ENCODE data around the gene CABYR.

CABYR gene

DNA sequence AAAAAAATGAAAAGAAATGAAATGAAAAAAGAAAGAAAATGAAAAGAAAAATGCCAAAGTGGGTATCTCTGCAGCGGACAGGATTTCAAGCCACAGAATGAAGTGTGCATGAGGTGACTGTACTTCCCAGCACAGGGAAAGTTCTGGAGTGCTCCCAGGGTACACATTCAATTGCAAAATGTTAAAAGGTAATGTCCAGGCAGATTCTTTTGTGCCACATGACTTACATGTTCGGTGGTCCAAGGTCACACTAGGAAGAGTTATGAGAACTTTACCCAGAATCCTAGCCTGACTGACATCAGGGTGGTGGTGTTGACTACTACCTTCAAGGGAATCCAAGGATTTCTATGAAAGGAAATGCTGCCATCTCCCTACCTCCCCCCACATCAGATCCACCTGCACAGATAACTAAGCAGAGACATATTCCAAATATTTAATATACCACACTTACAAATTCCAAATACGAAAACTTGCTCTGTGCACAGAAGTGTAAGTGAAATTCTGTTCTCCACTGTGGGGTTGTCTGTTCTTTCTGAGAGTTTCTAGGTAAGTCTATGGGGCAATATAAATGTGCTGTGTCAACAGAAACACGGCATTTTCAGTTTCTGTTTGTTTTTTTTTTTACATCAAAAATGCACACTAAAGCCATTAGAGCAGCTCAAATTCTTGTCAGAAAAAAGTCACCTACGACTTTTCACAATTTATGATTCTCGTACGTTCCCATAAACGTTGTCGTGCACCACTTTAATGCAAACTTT, 56.6 kb downstream of the CABYR start:
- no peak for DNase-seq

DNA sequence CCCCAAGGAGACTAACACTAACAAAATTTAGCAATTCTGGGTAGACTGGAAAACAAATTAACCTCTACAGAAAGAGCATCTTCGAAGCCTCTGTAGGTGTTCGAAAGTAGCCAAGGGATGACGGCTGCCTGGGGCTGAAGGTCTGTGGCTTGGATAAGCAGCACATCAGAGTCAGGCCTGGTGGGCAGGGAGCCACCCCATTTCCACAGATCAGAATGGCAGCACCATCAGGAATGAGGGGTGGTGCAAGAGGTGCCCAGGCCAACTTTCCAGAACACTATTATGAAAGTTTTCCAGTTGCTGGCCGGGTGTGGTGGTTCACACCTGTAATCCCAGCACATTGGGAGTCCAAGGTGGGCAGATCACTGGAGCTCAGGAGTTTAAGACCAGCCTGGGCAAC, 57.9 kb downstream of the CABYR start:
- no peak for DNase-seq

DNA sequence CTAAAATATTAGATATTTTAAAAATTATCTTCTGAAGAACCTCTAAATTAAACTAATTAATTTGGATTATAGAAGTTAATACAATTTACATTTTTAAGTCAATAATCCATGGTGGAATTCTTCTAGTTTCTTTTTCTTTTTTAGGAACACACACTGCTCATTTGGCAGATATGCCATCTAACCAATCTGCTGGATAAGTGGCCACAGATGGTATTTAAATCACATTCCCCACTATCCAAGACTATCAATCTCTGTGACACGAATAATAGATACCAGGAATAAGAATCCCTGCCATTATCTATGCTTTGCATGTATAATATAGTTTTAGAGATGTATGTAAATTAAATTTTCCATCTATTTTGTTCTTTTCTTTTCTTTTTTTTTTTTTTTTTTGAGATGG, 58.5 kb downstream of the CABYR start:
- no peak for DNase-seq

DNA sequence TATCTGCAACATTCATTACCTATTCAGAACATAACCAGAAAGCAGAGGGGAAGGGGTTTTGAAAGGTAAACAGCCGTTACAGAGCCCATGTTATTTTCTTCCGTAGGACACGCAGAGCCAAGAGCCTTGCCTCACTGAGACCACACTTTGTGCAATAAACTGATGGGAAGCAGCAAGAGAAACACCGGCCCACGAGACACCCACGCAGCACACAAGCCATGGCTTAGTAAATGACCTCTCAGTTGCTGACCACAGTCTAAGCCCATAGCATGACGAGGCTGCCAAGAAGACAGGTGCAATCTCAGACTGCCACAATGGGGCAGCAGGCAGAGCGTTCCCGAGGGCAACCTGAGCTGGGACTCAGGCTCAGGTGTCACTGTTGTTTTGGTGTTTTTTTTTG, 59.6 kb downstream of the CABYR start:
- DNase-seq: no peak

DNA sequence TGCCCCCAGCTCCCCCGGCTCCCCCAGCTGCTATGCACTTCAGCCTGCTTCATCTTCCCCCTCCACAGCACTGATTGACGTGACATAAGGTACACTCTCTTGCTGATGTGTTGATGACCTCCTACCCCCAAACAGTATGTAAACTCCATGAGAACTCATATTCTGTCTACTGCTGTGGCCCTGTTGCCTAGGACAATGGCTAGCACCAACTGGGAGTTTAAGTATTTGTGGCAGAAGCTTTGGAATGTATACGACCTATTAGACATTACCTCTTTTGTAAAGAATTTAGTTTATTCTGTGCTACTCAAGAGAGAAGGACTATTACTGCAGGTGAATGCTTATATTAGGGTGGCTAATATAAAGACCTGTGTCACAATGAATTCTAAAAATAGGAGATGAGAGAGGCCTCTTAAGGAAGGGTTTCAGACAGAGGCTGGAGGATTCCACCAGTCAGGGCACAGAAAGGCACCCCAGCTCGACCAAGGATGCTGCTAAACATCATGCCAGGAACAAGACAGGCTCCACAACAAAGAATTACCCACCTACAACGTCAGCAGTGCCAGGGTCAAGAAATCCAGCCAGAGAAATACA, 60.6 kb downstream of the CABYR start:
- DNase-seq: no peak

DNA sequence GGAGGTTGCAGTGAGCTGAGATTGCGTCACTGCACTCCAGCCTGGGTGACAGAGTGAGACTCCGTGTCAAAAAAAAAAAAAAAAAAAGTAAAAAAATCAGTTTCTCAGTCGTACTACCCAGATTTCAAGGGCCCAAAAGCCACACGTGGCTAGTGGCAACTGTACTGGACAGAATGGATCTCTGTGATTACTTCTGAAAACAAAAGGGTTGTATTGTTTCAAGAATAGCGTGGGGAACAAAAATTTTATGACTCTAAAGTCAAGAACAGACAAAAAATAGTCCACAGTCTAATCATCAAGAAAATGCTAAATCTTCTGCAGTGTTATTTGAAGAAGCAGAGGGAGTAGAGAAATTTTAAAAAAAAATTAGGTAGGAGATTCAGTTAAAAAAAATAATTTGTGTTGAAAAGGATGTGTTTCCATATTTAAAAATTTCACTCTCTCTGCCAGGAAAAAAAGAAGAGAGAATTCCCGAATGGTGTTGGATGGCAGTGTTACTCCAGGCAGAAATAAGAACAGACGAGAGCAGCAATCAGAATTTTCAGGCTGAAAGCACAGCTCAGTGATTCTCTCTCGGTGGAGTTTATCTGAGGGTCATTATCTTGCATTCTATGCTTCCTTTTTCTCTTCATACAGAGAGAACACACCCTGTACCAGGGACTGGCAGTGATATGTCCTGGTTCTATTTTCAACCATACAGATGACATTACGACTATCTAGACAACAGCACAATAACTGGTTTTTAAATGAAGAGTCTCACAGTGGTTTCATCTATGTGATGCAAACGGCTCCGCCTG, 61.8 kb downstream of the CABYR start:
- no peak for DNase-seq

DNA sequence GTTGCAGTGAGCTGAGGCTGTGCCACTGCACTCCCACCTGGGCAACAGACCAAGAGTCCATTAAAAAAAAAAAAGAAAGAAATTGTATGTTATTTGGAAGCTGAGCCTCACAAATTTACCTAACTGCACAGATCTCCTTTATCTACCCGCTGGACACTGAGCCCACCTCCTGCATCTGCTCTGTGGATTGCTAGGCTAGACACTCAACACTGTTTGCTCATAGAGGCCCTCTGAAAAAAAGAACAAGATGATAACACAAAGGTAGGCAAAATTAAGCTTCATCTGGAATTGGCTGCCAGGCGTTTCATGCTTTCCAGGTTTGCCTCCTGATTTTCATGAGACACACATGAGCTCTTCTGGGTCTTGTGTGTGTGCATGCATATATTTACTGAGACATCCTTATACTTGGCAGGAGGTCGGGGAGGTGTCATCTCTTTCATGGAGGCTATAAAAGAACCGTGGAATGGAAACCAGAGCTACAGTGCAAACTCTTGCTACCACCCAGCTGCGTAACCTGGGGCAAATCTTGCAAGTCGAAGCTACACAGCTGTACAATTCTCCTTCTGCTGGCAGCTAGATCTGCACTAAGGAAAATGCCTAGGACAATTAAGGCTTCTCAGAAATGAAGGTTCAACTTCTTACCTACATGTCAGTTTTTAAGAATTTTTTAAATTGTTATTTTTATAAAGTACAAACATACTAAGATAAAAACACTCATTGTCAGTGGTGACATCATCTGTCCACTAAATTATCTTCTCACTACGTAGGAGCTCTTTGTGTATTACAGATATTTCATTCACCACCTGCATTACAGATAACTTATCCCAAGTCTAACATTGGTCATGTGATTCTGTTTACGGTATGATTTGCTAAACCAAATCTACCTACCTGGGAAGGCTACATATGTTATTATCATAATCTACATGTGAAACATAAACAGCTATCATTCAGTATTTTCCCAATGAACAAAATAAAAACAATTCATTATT, 63.1 kb downstream of the CABYR start:
- no peak for DNase-seq

DNA sequence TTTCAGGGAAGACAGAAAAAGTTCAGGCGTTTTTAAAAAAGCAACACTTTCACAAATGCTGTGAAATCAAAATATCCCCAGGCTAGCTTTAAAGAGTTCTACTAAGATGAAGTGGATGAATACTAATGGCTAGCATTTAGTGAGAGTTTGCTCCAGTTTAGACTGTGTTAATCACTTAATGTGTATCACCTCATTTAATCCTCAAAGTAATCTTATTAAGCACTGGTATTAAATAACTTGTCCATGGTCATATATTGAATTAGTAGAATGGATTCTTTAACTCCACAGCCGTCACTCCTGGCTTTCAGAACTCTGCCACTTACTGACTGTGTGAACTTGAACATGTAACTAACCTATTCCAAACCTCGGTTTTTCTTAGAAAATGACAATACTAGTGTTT, 66.0 kb downstream of the CABYR start:
- no peak for DNase-seq

DNA sequence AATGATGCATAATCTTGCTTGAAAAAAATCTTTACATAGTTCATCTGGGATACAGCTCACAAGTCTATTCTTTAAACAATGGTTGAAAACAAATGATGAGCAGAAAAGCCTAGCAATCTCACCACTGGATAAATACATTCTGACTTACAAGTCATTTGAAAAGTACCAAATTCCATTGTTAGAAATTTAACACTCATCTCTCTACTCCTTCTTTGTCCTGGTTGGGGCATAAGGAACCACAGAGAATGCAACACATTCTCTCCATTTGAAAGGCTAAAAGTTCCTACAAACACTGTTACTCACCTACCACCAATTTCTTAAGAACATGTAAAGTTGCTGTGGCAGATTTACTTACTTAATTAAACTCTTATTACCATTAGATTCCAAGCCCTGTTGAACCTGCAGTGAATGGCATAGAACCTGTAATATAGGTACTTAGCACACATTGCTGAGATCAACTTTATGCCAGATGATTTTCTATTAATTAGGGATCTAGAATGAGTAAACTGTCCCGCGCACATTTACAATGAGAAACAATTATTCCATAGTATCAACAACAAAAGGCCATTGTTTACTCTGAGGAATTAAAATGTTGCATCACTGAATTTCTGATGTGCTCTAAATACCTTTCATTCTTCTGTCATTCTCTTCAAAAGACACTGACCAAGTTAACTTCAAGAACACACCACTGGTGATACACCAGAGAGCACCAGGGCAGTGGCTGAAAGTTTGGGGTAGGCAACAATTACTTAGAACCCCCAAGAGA, 69.6 kb downstream of the CABYR start:
- DNase-seq: no peak

DNA sequence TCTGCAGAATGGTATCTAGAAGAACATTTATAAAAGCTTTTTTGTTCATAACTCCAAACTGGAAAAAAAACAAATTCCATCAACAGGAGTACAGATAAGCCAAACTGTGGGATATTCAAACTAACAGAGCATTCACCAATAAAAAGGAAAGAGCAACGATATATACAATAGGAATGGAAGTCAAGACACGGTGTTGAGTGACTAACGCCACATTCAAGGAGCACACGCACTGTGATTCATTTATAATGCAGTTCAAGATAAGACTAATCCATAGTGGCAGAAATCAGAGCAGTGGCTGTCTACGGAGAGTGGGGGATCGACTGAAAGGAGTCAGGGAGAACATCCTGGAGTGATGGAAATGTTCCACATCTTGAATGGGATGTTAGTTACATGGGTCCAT, 70.7 kb downstream of the CABYR start:
- no peak for DNase-seq
